Left lung (tissue), 10 donors: ENCODE results near the gene EXOC4. TPM values are rescaled to one million over a fixed set of nuclear protein-coding genes. Genes with fewer than 3 reads are reported as not detected.

Source experiments
- ATAC-seq: fragments of 200-7000 bp; cut with Tn5 transposase; one replicate; pipeline ENCODE4 v1.9.1; 2020; ENCODE audit warnings: moderate library complexity
- DNase-seq, 4 donors: peaks; one replicate each; pipeline ENCODE4 v3.0.0-alpha.2; 2013 to 2020
- H3K27ac ChIP-seq, 2 donors: fragments of 200-600 bp; sonication (generic) in 1 of 2; one replicate each; pipeline versions ENCODE4 v1.5.0 to v1.8.0; 2020 to 2021
- H3K27me3 ChIP-seq, 2 donors: fragments of 200-600 bp; sonication (generic) in 1 of 2; one replicate each; pipeline versions ENCODE4 v1.5.0 to v1.8.0; 2020 to 2021
- H3K36me3 ChIP-seq, 2 donors: fragments of 200-600 bp; sonication (generic) in 1 of 2; one replicate each; pipeline versions ENCODE4 v1.5.0 to v1.8.0; 2020 to 2021
- H3K4me1 ChIP-seq, 2 donors: fragments of 200-600 bp; one replicate each; pipeline ENCODE4 v1.8.0; 2021
- H3K4me3 ChIP-seq, 2 donors: fragments of 200-600 bp; sonication (generic) in 1 of 2; one replicate each; pipeline versions ENCODE4 v1.5.0 to v1.8.0; 2020 to 2021; ENCODE audit warnings: mild to moderate bottlenecking in 1 of 2
- H3K9me3 ChIP-seq, 2 donors: fragments of 200-600 bp; sonication (generic) in 1 of 2; one replicate each; pipeline versions ENCODE4 v1.5.0 to v1.8.0; 2020 to 2021
- CTCF ChIP-seq, 2 donors: fragments of 200-600 bp; sonication (generic) in 1 of 2; IDR thresholded peaks; one replicate each; pipeline versions ENCODE4 v1.5.0 to v1.8.0; 2021; ENCODE audit warnings: antibody characterized with exemption in 2 of 2
- intact Hi-C, 2 donors: fragments of 100-400 bp; cut with DNase I; formaldehyde crosslinking; loops; one replicate each; pipeline versions ENCODE4 v1.11.2 to v1.14.2; 2022
- polyA plus RNA-seq, 6 donors: library from polyadenylated mRNA; unstranded; fragments of 120-200 nt; gene quantifications; one replicate each; pipeline ENCODE4 v1.2.1, GENCODE V29; 2013; ENCODE audit not compliant: insufficient read length in 6 of 6
- total RNA-seq, 2 donors: library from RNA; stranded (reverse); fragmentation: NEBNext Ultra II Directional; extraction: Animal tissue kit (Norgen Biotek cat#: 25700); gene quantifications; one replicate each; pipeline ENCODE4 v1.2.1, GENCODE V29; 2021
- donor health status: DM: no; HTN: yes; CAD: no.
- donor health status: DM: no; HTN: no; CAD: no.

Gene EXOC4
- total and polyA plus RNA-seq, 8 donors: 52.5 to 79.4 (median 65.9) TPM

- intact Hi-C loops: no loop called here
- Histone ChIP-seq H3K4me3 (no peak overlapping the region), H3K36me3 (peaks cover 0 to 7% of the 10 kb centered on the region in 2 donors), H3K4me1 (no peaks in the 10 kb centered on the region), H3K27ac (no peak overlapping the region), H3K9me3 (no peaks in the 10 kb centered on the region), H3K27me3 (no peaks in the 10 kb centered on the region)
- DNase-seq (no peak), ATAC-seq (no peak)
- no peak for TF ChIP-seq CTCF (IDR thresholded peaks at IDR 0.05)
Measured at GRCh38 chr7:134068670-134069069, 815.8 kb downstream of the EXOC4 start.

- TF ChIP-seq CTCF (IDR thresholded peaks at IDR 0.05): no peak
- H3K4me1 ChIP-seq: no peaks in the 10 kb centered on the region
- peaks cover 0 to 3% of the 10 kb centered on the region in 2 donors for H3K36me3 ChIP-seq
- no peaks in the 10 kb centered on the region for H3K9me3 ChIP-seq
- no peaks in the 10 kb centered on the region for H3K27me3 ChIP-seq
- DNase-seq: no peak
- no peak overlapping the region for H3K4me3 ChIP-seq
- no peak for ATAC-seq
- H3K27ac ChIP-seq: no peak overlapping the region
- intact Hi-C loops: no loop called here
Measured at GRCh38 chr7:134069187-134069586, 816.3 kb downstream of the EXOC4 start.

- intact Hi-C loops: no loop called here
- no peak overlapping the region for H3K4me3 ChIP-seq
Measured at GRCh38 chr7:134070673-134071072, 817.8 kb downstream of the EXOC4 start.

GRCh38 chr7:134071355-134072331 lies 818.8 kb downstream of the EXOC4 start:
- Histone ChIP-seq H3K27me3 (no peaks in the 10 kb centered on the region), H3K9me3 (no peaks in the 10 kb centered on the region), H3K4me1 (no peaks in the 10 kb centered on the region), H3K4me3 (no peak overlapping the region), H3K36me3 (peaks cover 0 to 4% of the 10 kb centered on the region in 2 donors), H3K27ac (no peak overlapping the region)
- no peak for TF ChIP-seq CTCF (IDR thresholded peaks at IDR 0.05)
- intact Hi-C loops: no loop called here
- ATAC-seq (no peak), DNase-seq (no peak)

More at GRCh38 chr7:134070673-134071072, 817.8 kb downstream of the EXOC4 start:
- no peak overlapping the region for H3K27ac ChIP-seq
- DNase-seq (no peak), ATAC-seq (no peak)
- TF ChIP-seq CTCF (IDR thresholded peaks at IDR 0.05): no peak
- no peaks in the 10 kb centered on the region for H3K9me3 ChIP-seq
- H3K4me1 ChIP-seq: no peaks in the 10 kb centered on the region
- H3K36me3 ChIP-seq: peaks cover 0 to 4% of the 10 kb centered on the region in 2 donors
- H3K27me3 ChIP-seq: no peaks in the 10 kb centered on the region

- intact Hi-C loops: no loop called here
- ATAC-seq: no peak
- no peaks in the 10 kb centered on the region for H3K9me3 ChIP-seq
- H3K27me3 ChIP-seq: no peaks in the 10 kb centered on the region
- H3K27ac ChIP-seq: no peak overlapping the region
- DNase-seq: no peak
- no peak overlapping the region for H3K4me3 ChIP-seq
- H3K4me1 ChIP-seq: no peaks in the 10 kb centered on the region
- no peak for TF ChIP-seq CTCF (IDR thresholded peaks at IDR 0.05)
- peaks cover 0 to 4% of the 10 kb centered on the region in 2 donors for H3K36me3 ChIP-seq
Measured at GRCh38 chr7:134073276-134073675, 820.4 kb downstream of the EXOC4 start.
